Measurements from ENCODE around the gene PRSS23. TPM values are rescaled to one million over a fixed set of nuclear protein-coding genes. Genes with fewer than 3 reads are reported as not detected.
A peak's percentile ranks its signal among the peaks of the same experiment; 100 is the strongest.
"Not testable (repeated sequence)": the region's sequence is repeated elsewhere in the genome, so short reads cannot be mapped to it uniquely, and the experiment has no call there.

PRSS23 gene
- 197 and 327 TPM in 2 replicates for total RNA-seq

- no peak for DNase-seq (ENCODE audit: low read depth)
Measured at GRCh38 chr11:86800076-86800959, at the start of gene PRSS23. Gene PRSS23 (plus strand): TSS chr11:86800542. CDS start chr11:86807644, 7,102 bp downstream.

GRCh38 chr11:86753459-86753858 lies 46.9 kb upstream of the PRSS23 start:
- DNase-seq (ENCODE audit: low read depth): no peak

GRCh38 chr11:86755146-86755545 lies 45.2 kb upstream of the PRSS23 start:
- no peak for DNase-seq (ENCODE audit: low read depth)

GRCh38 chr11:86758171-86758570 lies 42.2 kb upstream of the PRSS23 start:
- no peak for DNase-seq (ENCODE audit: low read depth)

GRCh38 chr11:86760577-86760976 lies 39.8 kb upstream of the PRSS23 start:
- DNase-seq (ENCODE audit: low read depth): no peak

GRCh38 chr11:86761978-86762377 lies 38.4 kb upstream of the PRSS23 start:
- DNase-seq (ENCODE audit: low read depth): peak; percentile 52

- no peak for DNase-seq (ENCODE audit: low read depth)
Measured at GRCh38 chr11:86765203-86765602, 35.1 kb upstream of the PRSS23 start.

- DNase-seq (ENCODE audit: low read depth): no peak
Measured at GRCh38 chr11:86765878-86766277, 34.5 kb upstream of the PRSS23 start.

- DNase-seq (ENCODE audit: low read depth): no peak
Measured at GRCh38 chr11:86769219-86769618, 31.1 kb upstream of the PRSS23 start.

- not testable (repeated sequence) for DNase-seq (ENCODE audit: low read depth)
Measured at GRCh38 chr11:86770473-86771027, 29.8 kb upstream of the PRSS23 start.

GRCh38 chr11:86772999-86773398 lies 27.3 kb upstream of the PRSS23 start:
- DNase-seq (ENCODE audit: low read depth): peak; percentile 69

- DNase-seq (ENCODE audit: low read depth): no peak
Measured at GRCh38 chr11:86773513-86774252, 26.7 kb upstream of the PRSS23 start.

- no peak for DNase-seq (ENCODE audit: low read depth)
Measured at GRCh38 chr11:86774417-86774816, 25.9 kb upstream of the PRSS23 start.

GRCh38 chr11:86775361-86775760 lies 25.0 kb upstream of the PRSS23 start:
- no peak for DNase-seq (ENCODE audit: low read depth)

GRCh38 chr11:86781546-86781945 lies 18.8 kb upstream of the PRSS23 start:
- DNase-seq (ENCODE audit: low read depth): no peak

- no peak for DNase-seq (ENCODE audit: low read depth)
Measured at GRCh38 chr11:86782742-86783141, 17.6 kb upstream of the PRSS23 start.

- DNase-seq (ENCODE audit: low read depth): no peak
Measured at GRCh38 chr11:86783661-86784060, 16.7 kb upstream of the PRSS23 start.

GRCh38 chr11:86784241-86784681 lies 16.1 kb upstream of the PRSS23 start:
- no peak for DNase-seq (ENCODE audit: low read depth)

- DNase-seq (ENCODE audit: low read depth): no peak
Measured at GRCh38 chr11:86785576-86785975, 14.8 kb upstream of the PRSS23 start.

- no peak for DNase-seq (ENCODE audit: low read depth)
Measured at GRCh38 chr11:86787018-86787536, 13.3 kb upstream of the PRSS23 start.

GRCh38 chr11:86787656-86788055 lies 12.7 kb upstream of the PRSS23 start:
- no peak for DNase-seq (ENCODE audit: low read depth)

- no peak for DNase-seq (ENCODE audit: low read depth)
Measured at GRCh38 chr11:86790195-86790725, 10.1 kb upstream of the PRSS23 start.

Measured in renal cortical epithelial cell (primary cell).